Measurements from ENCODE around the gene LGALS4. TPM values are rescaled to one million over a fixed set of nuclear protein-coding genes. Genes with fewer than 3 reads are reported as not detected.
"Not testable (repeated sequence)": the region's sequence is repeated elsewhere in the genome, so short reads cannot be mapped to it uniquely, and the experiment has no call there.

LGALS4 gene
- total RNA-seq, 2 donors from 2014 or later, result 1.7 to 2.4 TPM

DNA sequence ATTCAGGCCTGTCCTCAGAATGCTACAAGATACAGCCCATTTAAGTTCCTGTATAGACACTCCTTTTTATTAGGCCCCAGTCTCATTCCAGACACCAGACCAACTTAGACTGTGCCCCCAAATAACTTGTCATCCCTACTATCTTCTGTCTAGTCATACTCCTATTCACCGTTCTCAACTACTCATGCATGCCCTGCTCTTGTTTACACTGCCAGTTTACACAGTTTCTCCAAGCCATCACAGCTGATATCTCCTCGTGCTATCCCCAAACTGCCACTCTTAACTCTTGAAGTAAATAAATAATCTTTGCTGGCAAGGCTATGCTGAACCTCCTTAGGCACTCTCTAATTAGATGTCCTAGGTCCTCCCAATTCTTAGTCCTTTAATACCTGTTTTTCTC is 58.5 kb downstream of the LGALS4 start:
- ATAC-seq; H3K27me3 Mint-ChIP-seq; DNase-seq; H3K4me1 Mint-ChIP-seq; H3K27ac Mint-ChIP-seq; H3K9me3 ChIP-seq (ENCODE audit: control insufficient read depth, low read length, poor library complexity, severe bottlenecking); H3K36me3 Mint-ChIP-seq (ENCODE audit: low read depth); H3K4me3 Mint-ChIP-seq: not testable (repeated sequence)

DNA sequence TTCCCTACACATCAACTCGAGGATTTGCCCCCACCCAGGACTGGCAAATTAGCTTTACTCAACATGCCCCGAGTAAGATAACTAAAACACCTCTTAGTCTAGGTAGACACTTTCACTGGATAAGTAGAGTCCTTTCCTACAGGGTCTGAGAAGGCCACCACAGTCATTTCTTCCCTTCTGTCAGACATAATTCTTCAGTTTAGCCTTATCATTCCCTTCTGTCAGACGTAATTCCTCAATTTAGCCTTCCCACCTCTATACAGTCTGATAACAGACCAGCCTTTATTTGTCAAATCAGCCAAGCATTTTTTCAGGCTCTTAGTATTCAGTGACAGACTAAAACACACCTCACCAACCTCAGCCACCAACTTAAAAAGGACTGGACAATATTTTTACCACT is 59.0 kb downstream of the LGALS4 start:
- not testable (repeated sequence) for H3K4me1 Mint-ChIP-seq; H3K27ac Mint-ChIP-seq; H3K36me3 Mint-ChIP-seq (ENCODE audit: low read depth); H3K9me3 ChIP-seq (ENCODE audit: control insufficient read depth, low read length, poor library complexity, severe bottlenecking); ATAC-seq; H3K4me3 Mint-ChIP-seq; H3K27me3 Mint-ChIP-seq; DNase-seq

Other genes starting within 250 kb of the LGALS4 start
- 100 to 1,000 TPM; 298 to 351 TPM for gene MAP4K1, start 195.0 kb downstream of the LGALS4 start, total RNA-seq
- 100 to 1,000 TPM; 282 to 320 TPM for gene EIF3K, start 193.8 kb downstream of the LGALS4 start, total RNA-seq
- gene ACTN4, start 165.3 kb downstream of the LGALS4 start, total RNA-seq, result 100 to 1,000 TPM; 201 to 205 TPM
- 1 to 10 TPM; 6.8 to 9.0 TPM for gene CAPN12, start 68.5 kb downstream of the LGALS4 start, total RNA-seq
- gene LGALS7, start 39.4 kb downstream of the LGALS4 start, total RNA-seq, result not detected
- not detected for gene LGALS7B, start 23.7 kb downstream of the LGALS4 start, total RNA-seq
- gene ECH1, start 18.8 kb upstream of the LGALS4 start, total RNA-seq, result 10 to 100 TPM; 75.5 to 95.8 TPM
- gene HNRNPL, start 37.0 kb upstream of the LGALS4 start, total RNA-seq, result 100 to 1,000 TPM; 477 to 480 TPM
- 10 to 100 TPM; 46.0 to 50.6 TPM for gene RINL, start 65.3 kb upstream of the LGALS4 start, total RNA-seq
- gene SIRT2, start 86.7 kb upstream of the LGALS4 start, total RNA-seq, result 10 to 100 TPM; 68.7 to 68.9 TPM
- 10 to 100 TPM; 49.3 to 63.8 TPM for gene NFKBIB, start 87.0 kb upstream of the LGALS4 start, total RNA-seq
- 1 to 10 TPM in 1 of 2 donors, not detected in 1; 1.3 TPM for gene CCER2, start 99.2 kb upstream of the LGALS4 start, total RNA-seq
- 10 to 100 TPM; 18.6 to 19.5 TPM for gene SARS2, start 117.8 kb upstream of the LGALS4 start, total RNA-seq
- gene MRPS12, start 118.0 kb upstream of the LGALS4 start, total RNA-seq, result 10 to 100 TPM; 18.9 to 22.0 TPM
- gene FBXO17, start 162.8 kb upstream of the LGALS4 start, total RNA-seq, result under 1 TPM in 1 of 2 donors, not detected in 1; 0.16 TPM
- gene FBXO27, start 219.6 kb upstream of the LGALS4 start, total RNA-seq, result 1 to 10 TPM in 1 of 2 donors, under 1 TPM in 1; 0.40 to 1.6 TPM

All from T-helper 17 cell (primary cell).